ENCODE measurements around the gene TRMT61B.

DNA sequence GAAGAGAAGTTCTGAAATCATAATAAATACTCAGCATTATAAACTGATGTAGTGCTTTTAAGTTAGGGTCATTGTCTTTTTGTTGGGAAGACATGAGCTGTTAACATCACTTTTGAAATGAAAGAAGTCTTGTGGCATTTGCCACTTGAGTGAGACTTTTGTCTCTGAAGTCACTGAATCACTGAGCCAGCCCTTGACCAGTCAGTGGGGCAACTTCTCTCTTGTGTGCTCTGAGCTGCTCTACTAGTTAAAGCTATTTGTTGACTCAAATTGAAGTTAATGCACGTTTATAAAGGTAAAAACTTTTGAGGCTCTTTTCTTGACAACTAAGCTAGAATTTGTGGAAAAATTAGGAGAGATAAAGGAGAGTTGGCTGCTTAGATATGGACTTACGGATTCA is 31.1 kb upstream of the TRMT61B start:
- TF ChIP-seq BACH2 (CRISPR knock-in tag; IDR thresholded peaks at IDR 0.05; ENCODE audit: borderline replicate concordance) (no peak), ARNTL (CRISPR knock-in tag; IDR thresholded peaks at IDR 0.05; ENCODE audit: borderline replicate concordance, low read depth) (no peak), ISL1 (CRISPR knock-in tag; IDR thresholded peaks at IDR 0.05) (no peak), SNAI2 (CRISPR knock-in tag; IDR thresholded peaks at IDR 0.05) (no peak), ZFP3 (CRISPR knock-in tag; IDR thresholded peaks at IDR 0.05) (no peak), ZNF8 (CRISPR knock-in tag; IDR thresholded peaks at IDR 0.05) (no peak), ZC3H10 (CRISPR knock-in tag; IDR thresholded peaks at IDR 0.05) (no peak), GLIS3 (CRISPR knock-in tag; IDR thresholded peaks at IDR 0.05) (no peak)
- TF ChIP-seq, protein P1, sequence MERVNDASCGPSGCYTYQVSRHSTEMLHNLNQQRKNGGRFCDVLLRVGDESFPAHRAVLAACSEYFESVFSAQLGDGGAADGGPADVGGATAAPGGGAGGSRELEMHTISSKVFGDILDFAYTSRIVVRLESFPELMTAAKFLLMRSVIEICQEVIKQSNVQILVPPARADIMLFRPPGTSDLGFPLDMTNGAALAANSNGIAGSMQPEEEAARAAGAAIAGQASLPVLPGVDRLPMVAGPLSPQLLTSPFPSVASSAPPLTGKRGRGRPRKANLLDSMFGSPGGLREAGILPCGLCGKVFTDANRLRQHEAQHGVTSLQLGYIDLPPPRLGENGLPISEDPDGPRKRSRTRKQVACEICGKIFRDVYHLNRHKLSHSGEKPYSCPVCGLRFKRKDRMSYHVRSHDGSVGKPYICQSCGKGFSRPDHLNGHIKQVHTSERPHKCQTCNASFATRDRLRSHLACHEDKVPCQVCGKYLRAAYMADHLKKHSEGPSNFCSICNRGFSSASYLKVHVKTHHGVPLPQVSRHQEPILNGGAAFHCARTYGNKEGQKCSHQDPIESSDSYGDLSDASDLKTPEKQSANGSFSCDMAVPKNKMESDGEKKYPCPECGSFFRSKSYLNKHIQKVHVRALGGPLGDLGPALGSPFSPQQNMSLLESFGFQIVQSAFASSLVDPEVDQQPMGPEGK (CRISPR knock-in tag; IDR thresholded peaks at IDR 0.05; ENCODE audit: borderline replicate concordance) = no peak
- TF ChIP-seq, protein P2, sequence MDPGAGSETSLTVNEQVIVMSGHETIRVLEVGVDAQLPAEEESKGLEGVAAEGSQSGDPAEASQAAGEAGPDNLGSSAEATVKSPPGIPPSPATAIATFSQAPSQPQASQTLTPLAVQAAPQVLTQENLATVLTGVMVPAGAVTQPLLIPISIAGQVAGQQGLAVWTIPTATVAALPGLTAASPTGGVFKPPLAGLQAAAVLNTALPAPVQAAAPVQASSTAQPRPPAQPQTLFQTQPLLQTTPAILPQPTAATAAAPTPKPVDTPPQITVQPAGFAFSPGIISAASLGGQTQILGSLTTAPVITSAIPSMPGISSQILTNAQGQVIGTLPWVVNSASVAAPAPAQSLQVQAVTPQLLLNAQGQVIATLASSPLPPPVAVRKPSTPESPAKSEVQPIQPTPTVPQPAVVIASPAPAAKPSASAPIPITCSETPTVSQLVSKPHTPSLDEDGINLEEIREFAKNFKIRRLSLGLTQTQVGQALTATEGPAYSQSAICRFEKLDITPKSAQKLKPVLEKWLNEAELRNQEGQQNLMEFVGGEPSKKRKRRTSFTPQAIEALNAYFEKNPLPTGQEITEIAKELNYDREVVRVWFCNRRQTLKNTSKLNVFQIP (CRISPR knock-in tag; IDR thresholded peaks at IDR 0.05; ENCODE audit: borderline replicate concordance, low read depth) = no peak
- TF ChIP-seq, protein P3, sequence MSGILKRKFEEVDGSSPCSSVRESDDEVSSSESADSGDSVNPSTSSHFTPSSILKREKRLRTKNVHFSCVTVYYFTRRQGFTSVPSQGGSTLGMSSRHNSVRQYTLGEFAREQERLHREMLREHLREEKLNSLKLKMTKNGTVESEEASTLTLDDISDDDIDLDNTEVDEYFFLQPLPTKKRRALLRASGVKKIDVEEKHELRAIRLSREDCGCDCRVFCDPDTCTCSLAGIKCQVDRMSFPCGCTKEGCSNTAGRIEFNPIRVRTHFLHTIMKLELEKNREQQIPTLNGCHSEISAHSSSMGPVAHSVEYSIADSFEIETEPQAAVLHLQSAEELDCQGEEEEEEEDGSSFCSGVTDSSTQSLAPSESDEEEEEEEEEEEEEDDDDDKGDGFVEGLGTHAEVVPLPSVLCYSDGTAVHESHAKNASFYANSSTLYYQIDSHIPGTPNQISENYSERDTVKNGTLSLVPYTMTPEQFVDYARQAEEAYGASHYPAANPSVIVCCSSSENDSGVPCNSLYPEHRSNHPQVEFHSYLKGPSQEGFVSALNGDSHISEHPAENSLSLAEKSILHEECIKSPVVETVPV (CRISPR knock-in tag; IDR thresholded peaks at IDR 0.05) = no peak

Data from SK-N-SH treated with all-trans-retinoic acid at 6 μM for 48 hours (cell line).